Measurements from ENCODE around the gene MAPRE3.

The MAPRE3 gene

GRCh38 chr2:26982102-26982742, 11.8 kb downstream of the MAPRE3 start:
- Histone ChIP-seq H3K4me3 (no peak overlapping the region), H3K27ac (no peak overlapping the region)
- no peak for DNase-seq (ENCODE audit: low spot score)
- TF ChIP-seq CTCF (IDR thresholded peaks at IDR 0.05): no peak

- H3K27ac ChIP-seq: no peak overlapping the region
These were observed 13.3 kb downstream of the MAPRE3 start for GRCh38 chr2:26983746-26984145.

GRCh38 chr2:26985807-26986206, 15.4 kb downstream of the MAPRE3 start:
- no peak overlapping the region for H3K27ac ChIP-seq
- no peak for DNase-seq (ENCODE audit: low spot score)
- no peak overlapping the region for H3K4me3 ChIP-seq
- no peak for TF ChIP-seq CTCF (IDR thresholded peaks at IDR 0.05)

More at GRCh38 chr2:26983746-26984145, 13.3 kb downstream of the MAPRE3 start:
- no peak for TF ChIP-seq CTCF (IDR thresholded peaks at IDR 0.05)
- H3K4me3 ChIP-seq: no peak overlapping the region
- DNase-seq (ENCODE audit: low spot score): no peak

GRCh38 chr2:26986576-26986975, 16.1 kb downstream of the MAPRE3 start:
- no peak for TF ChIP-seq CTCF (IDR thresholded peaks at IDR 0.05)

GRCh38 chr2:26988058-26988860, 17.8 kb downstream of the MAPRE3 start:
- TF ChIP-seq CTCF (IDR thresholded peaks at IDR 0.05): no peak
- no peak for DNase-seq (ENCODE audit: low spot score)
- Histone ChIP-seq H3K27ac (no peak overlapping the region), H3K4me3 (no peak overlapping the region)

More at GRCh38 chr2:26986576-26986975, 16.1 kb downstream of the MAPRE3 start:
- H3K27ac ChIP-seq: no peak overlapping the region
- no peak for DNase-seq (ENCODE audit: low spot score)
- H3K4me3 ChIP-seq: no peak overlapping the region

- Histone ChIP-seq H3K27ac (no peak overlapping the region), H3K4me3 (no peak overlapping the region)
- no peak for DNase-seq (ENCODE audit: low spot score)
- no peak for TF ChIP-seq CTCF (IDR thresholded peaks at IDR 0.05)
These were observed 18.7 kb downstream of the MAPRE3 start for GRCh38 chr2:26989156-26989555.

GRCh38 chr2:26991717-26992116, 21.3 kb downstream of the MAPRE3 start:
- DNase-seq (ENCODE audit: low spot score): no peak
- no peak for TF ChIP-seq CTCF (IDR thresholded peaks at IDR 0.05)
- H3K27ac ChIP-seq: no peak overlapping the region

More at GRCh38 chr2:26991717-26992116, 21.3 kb downstream of the MAPRE3 start:
- H3K4me3 ChIP-seq: no peak overlapping the region
